Left forelimb (tissue), 1 donor: ENCODE results near the gene SLC7A5.
"Not testable (repeated sequence)": the region's sequence is repeated elsewhere in the genome, so short reads cannot be mapped to it uniquely, and the experiment has no call there.

Experiments
- DNase-seq: peaks from one replicate; pipeline ENCODE4 v3.0.0-alpha.2; 2018; ENCODE audit warnings: low spot score

The SLC7A5 gene

DNA sequence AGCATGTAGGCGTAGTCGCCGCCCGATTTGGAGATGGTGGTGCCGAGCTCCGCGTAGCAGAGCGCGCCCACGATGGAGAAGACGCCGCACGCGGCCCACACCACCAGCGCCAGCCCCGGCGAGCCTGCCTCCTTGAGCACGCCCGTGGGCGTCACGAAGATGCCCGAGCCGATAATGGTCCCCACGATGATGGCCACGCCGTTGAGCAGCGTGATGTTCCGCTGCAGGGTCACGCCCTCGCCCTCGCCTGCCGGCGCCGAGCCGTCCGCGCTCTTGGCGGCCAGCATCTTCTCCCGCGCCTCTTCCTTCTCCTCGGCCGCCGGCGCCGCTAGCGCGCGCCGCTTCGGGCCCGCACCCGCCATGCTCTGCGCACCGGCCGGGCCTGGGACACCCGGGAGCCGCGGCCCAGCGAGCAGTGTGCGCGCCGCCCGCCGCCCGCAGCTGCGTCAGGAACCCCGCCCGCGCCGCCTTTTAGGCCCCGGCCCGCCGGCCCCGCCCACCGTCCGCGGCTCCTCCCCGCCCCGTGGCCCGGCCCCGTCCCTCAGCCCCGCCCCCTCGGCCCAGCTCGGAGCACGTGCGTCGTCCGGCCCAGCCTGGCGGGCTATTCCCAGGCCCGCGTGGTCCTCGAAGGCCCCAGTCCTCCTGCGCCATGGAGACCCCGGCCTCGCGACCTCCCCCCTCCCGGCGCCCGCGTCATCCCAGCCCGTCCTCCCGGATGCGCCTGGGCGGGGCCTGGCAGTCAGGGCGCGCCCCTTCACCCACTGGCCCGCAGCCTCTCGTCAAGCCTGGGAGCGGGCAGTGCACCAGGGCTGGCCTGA is at the start of gene SLC7A5:
Gene SLC7A5, minus strand, starts transcription at position 447 of the 818 bp plus-strand sequence. Its CDS starts 85 bp downstream, at position 362.
- peak; percentile 86 for DNase-seq

DNA sequence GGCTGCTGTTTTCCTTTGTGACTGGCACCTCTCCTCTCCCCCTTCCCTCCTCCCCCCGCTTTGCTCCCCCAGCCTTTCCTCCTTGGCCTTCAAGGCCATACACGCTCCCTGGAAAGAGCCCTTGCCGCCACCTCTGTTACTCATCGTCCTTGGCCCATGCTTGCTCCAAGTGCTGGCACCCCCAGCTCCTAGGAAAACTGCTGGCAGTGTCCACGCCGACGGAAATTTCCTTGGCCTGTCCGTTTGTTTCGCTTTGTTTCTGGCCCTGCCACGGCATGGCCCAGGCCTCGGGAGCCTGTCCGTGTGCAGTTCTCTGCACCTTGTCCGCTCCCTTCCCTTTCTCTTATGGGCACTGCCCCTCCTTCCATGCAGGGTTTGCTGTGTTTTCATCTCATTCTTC is 49.0 kb upstream of the SLC7A5 start:
- no peak for DNase-seq

DNA sequence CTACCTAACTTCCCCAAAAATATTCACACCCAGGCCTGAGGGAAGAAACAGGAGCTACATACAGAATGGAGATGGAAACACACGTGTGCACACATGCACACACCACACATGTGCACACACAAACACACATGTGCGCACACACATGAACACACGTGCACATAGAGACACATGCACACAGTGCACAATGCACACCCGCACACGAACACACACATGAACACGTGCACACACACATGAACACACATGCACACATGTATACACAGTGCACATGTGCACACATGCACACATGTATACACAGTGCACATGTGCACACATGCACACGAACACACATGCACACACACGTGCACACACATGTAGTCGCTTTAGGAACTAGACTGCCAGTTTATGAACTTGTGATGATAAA is 48.2 kb upstream of the SLC7A5 start:
- no peak for DNase-seq

DNA sequence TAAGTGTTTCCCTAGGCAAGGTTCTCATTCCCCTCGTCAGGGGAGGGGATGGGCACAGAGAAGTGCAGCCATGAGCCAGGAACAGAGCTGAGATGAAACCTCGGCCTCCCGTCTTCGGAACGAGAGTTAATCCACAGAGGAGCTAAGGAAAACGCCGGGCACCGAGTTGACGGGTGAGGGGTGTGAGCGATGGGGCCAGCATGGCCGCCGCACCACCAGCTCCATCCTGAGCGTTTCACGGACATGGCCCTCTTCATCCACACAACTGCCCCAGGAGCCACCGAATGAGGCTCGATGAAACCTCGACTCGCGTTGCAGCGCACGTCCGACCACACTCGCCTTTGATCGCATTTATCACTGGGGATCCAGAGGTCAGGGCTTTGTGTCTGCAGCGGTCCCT is 45.5 kb upstream of the SLC7A5 start:
- DNase-seq: no peak

DNA sequence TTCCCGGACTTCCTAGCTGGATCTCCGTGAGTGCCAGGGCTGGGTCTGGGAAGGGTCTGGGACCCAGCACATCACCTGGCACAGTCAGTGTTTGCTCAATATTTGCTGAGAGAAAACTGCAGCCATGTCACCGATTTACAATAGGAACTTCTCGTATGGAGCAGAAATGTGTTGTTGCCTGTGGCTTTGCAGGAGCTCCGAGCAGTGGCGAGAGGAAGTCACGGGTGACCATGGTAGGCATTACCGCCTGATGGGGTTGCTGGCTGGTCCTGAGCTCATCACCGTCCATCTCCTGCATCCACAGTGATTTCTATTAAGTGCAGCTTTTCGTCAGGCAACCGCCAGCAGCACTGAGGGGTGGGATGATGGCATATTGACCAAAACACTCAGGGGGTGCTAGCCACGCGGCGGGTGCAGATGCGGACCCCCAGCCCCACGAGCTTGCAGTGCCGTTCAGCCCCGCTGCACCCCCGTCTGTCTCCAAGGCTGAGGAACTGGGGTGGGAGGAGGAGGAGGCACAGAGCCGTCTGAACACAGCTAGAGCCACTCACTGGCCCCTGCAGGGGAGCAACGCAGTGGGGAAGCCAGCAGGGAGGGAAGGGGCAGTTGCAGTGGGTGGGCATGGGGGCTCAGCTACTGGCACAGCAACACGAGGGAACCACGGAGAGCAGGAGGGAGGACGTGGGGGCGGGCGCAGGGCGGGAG is 44.9 kb upstream of the SLC7A5 start:
- DNase-seq: not testable (repeated sequence)

DNA sequence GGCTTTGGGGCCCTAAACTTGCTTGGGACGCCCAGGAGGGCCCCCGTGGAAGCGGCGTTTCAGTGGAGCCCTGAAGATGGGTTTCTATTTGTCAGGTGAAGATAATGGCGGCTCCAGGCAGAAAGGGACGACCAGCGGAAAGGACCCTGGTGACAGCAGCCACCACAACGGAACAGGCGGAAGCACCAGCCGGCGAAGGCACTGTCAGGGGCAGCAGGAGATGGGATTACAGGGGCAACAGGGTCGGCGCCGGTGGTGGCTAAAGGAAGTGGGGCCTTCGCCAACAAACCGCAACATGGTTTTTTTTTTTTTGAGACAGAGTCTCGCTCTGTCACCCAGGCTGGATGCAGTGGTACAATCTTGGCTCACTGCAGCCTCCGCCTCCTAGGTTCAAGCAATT is 43.4 kb upstream of the SLC7A5 start:
- DNase-seq: not testable (repeated sequence)

DNA sequence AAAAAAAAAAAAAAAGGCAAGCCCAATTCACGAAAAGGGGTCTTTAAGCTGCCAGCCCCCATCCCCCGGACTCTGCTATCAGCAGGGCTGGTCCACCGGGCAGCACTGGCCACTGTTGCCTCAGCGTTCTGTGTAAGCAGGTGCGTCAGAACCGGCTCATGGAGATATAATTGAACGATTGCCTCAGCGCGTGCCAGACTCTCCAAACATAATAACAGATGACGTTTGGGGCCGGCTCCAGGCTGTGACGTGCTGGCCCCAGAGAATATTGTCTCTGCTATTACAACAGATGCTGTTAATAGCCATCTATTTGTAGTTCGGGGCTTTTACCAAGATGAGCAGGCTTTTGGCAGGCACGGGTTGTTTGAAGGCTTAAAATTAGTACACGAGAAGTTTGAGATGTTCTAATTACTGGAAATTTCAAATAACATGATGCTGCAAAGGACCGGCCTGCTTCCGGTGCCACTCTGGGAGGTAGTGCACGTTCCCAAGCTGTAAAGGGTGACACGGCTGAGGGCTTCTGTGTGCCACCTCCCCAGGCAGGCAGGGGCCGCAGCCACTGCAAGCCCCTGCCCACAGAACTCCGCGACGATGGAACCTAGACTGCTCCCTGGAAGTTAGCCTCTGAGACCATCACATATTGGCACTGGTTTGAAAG is 41.9 kb upstream of the SLC7A5 start:
- peak; percentile 78 for DNase-seq

DNA sequence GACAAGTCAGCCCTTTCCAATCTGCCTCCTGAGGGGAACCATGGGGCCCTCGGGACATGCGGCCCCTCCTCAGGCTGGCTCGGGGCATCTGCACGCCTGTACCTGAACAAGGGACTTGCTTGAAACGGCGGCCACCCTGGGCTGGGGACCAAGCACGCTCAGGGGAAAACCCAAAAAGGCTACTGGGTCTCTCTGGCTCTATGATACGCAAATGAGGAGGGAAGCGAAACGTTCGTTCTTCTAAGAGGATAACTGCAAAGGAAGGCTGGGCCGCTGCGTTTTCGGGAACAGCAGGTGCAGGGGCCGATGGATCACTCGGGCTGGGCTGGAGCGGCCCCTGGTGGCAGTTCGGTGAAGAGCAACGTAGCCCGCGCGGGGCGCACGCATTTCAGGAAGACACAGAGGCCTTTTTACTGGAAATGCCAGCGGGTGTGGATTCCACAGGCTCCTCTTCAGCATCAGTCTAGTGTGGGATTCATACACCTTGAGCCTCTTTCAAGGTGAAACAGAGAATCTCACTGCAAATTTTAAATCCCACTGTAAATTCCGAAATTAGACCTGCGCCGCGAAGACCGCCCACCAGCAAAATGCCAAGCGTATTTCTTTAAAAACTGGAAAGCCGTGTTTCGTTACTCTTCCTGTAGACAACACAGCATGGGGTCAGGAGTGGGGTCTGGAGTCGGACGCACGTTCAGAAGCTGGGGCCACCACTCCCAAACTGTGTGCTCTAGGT is 40.1 kb upstream of the SLC7A5 start:
- peak; percentile 78 for DNase-seq

DNA sequence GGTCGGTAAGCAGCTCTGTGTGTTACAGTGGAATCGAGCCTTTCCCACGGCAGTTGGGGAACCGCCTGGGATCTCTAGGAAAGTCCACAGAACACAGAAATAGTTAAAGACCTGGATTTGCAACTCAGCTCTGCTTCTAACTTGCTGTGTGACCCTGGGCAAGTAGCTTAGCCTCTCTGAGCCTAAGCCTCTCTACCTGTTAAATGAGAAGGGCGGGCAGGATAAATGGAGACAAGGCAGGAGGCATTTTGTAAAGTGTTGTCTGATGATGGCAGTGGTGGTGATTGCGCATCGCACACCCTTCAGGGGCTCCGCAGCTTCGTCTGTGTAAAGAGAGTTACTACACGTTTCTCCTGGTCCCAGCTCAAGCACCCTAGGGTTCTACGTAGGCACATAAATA is 38.8 kb upstream of the SLC7A5 start:
- DNase-seq: not testable (repeated sequence)

DNA sequence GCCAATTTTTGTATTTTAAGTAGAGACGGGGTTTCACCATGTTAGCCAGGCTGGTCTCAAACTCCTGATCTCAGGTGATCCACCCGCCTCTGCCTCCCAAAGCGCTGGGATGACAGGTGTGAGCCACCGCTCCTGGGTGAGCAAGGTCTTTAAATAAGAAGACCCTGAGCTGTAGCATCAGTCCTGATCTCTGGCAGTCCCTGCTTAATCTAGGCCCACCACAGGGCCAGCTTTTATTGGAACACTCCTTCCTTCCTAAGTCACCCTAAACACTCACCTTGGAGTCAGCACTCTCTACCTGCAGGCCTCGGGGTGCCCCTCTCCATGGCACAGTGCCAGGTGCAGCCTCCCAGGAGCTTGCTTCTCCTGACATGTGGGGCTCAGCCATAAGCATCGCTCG is 36.2 kb upstream of the SLC7A5 start:
- DNase-seq: not testable (repeated sequence)

DNA sequence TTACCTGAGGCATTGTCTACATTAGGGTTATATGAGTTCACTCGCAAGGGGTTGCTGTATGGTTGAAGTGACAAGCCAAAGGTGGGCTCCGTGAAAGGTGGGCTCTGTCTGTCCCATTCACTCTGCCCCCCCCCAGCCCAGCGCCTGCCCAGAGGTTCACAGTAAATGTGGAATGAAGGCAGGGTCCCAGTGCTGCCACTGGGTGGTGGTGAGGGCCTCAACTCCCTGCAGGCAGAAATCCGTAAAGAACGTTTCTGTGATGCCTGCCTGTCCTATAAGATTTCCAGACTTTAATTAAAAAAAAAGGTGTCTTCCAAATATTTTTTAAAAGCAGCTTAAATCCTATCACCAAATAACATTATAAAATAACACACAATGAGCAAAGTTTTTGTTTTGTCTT is 35.7 kb upstream of the SLC7A5 start:
- not testable (repeated sequence) for DNase-seq

DNA sequence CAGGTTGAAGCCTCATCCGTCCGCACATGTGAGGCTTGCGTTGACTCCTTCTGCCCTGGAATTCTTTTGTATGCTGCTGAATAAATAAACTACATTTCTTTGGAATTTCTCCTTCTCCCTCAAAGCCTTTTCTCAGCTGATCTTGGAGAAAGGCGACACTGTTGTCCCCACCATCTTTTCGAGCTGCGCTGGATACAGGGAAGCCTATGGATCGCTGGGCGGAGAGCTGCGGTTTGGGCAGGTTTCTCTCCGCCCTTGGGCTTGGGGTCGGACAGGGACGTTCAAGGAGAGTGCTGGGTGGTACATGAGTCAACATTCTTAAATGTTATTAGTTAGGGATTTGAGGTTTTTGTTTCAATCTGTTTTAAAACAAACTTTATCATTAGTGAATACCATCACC is 31.2 kb upstream of the SLC7A5 start:
- DNase-seq: not testable (repeated sequence)

DNA sequence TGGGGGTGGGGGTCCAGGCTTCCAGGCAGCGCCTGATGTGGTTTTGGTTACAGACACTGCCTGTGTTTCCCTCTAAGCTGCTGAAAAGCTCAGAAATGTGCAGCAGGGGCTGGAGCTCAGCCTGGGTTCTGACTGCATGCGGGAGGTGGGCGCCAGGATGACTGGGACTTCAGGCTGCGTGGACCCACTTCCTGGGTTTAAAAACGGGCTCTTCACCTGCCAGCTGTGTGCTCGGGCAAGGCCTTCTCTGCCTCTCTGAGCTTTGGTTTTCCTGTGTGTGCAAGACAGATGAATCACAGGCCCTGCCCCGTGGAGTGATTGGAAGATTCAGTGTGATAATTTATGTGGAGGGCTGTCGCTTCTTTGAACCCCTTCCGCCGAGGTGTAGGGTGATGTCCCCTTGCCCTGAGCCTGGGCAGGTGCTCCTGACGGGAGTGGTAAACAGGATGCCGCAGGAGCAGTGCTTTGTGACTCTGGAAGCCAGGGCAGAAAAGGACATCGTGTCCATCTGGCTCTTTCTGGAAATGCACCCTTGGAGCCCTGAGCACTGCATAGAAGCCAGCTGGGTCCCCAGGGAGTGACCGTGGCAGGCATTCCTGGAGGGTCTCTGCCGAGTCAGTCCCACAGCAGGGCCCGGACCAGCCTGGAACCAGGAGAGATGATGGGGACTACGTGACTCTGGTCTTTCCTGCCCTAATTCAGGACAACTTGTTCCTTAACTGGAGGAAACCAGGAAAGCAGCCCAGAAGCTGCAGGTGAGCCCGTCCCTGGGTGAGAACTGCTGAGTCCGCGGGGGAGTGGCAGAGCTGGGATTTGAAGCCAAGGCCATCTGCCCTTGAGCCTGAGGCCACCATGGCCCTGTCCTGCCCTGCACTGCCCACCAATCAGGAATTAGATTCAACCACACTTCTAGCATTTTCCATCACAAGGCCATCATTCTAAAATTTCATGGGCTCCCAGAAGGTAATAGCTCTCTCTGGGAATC is 28.5 kb upstream of the SLC7A5 start:
- no peak for DNase-seq

DNA sequence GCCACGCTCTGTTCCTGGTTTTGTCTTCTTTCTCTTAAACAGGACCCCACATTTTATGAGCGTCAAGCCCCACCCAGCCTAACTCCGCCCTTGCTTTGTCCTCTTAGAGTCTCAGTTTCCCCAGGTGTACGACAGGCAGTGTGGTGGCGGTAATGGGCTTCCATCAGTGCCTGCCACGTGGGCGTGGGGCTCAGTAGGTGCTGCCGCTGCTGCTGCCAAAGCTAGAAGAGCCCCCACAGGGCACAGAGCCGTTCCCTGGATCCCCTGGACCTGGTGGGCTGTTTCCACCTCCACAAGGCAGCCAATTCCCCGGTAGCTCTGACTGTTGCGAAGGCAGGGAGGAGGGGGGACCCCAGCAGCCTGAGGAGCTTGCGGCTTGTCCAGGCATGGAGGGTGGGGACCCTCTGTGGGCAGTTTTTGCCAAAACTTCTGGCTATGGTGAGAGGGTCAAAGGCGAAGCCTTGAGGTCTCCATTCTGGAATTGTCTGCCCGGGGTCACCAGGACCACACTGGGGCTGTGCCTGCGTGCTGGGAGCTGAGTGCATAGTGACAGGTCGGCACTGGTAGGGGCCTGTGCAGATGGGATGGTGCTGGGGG is 27.7 kb upstream of the SLC7A5 start:
- not testable (repeated sequence) for DNase-seq

DNA sequence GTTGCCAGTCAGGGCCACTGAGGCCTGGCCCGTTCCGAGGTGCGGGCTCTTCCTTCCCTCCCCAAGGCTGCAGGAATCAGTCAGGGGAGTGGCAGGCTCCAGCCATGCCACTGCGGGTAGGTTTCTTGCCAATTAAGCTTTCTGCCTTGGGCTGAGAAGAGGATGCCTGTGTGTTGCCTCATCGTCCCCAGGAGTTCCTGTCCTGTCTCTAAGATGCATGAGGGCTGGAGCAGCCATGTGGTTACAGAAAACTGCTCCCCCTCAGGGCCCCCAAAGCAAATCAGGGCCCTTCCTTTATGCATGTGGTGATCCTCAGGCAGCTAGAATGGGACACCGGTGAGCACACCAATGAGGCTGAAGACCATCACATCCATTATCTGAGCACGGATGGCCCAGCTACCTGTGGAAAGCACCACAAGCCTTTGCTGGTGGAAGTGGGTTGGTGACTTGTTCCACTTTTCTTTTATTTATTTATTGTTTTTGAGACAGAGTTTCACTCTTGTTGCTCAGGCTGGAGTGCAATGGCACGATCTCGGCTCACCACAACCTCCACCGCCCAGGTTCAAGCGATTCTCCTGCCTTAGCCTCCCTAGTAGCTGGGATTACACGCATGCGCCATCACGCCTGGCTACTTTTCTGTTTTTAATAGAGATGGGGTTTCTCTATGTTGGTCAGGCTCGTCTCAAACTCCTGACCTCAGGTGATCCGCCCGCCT is 27.0 kb upstream of the SLC7A5 start:
- not testable (repeated sequence) for DNase-seq

DNA sequence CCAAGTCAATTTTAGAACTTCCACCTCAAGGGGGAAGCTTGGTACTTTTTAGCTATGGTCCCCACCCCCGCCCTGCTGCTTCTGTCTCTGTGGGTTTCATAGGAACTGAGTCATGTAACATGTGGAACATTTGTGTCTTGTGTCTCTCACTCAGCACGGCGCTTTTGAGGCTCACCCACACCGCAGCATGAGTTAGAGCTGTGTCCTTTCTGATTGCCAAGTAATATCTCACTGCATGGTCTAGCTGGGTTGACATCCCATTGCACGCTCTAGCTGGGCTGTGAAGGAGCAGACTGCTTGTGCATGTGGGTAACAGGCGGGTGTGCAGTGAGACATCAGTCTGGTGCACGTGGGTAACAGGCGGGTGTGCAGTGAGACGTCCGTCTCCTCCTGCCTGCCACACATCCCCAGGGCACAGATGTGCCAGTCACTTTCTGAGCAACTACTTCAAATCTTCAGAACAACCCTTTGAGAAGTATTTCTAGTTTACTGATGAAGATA is 26.4 kb upstream of the SLC7A5 start:
- no peak for DNase-seq

DNA sequence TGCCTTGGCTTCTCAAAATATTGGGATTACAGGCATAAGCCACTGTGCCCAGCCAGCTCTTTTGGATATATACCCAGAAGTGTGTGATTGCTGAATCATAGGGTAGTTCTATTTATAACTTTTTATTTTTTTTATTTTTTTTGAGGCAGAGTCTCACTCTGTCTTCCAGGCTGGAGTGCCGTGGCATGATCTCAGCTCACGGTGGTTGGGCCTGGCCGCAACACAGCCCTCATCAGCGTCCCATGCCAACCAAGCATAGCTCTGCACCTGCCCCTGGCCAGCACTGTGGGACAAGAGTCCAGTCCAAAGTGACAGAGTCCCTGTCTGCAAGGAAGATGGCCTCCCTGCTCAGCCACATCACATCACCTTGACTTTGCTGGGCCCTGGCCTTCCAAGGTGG is 24.7 kb upstream of the SLC7A5 start:
- DNase-seq: not testable (repeated sequence)

DNA sequence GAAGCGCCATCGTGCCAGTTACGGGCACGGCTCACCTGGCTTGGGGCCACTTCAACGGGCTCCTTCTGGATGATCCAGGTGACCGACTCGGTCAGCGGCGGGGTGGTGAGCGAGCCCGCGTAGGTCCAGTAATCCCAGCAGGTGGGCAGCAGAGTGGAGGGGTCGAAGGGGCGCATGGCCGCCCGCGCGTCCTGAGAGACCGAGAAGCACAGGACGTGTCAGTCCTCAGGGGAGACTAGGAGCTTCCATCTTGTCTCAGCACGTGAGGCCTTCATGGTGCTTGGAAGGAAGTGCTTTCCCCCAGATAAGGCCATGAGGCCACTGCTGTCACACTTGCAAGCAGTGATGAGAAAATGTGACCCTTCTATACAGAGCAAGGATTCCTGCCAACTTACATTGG is 22.5 kb upstream of the SLC7A5 start:
- no peak for DNase-seq

DNA sequence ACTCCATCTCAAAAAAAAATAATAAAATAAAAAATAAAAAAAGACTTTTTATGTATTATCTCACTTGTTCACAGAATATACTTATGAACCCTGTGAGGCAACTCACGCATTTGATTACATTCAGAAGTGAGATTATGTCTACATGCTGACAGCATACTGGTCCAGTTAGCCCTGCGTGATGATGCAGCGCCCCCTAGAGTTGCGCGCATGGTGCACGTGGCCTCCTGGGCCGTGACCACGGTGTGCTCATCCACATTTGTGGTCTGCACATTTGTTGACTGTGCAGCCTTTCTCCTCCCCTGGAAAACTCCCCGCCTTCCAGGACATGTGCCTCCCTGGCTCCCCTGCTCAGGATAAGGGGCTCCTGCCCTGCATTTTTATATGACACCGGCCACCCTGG is 20.5 kb upstream of the SLC7A5 start:
- DNase-seq: not testable (repeated sequence)

DNA sequence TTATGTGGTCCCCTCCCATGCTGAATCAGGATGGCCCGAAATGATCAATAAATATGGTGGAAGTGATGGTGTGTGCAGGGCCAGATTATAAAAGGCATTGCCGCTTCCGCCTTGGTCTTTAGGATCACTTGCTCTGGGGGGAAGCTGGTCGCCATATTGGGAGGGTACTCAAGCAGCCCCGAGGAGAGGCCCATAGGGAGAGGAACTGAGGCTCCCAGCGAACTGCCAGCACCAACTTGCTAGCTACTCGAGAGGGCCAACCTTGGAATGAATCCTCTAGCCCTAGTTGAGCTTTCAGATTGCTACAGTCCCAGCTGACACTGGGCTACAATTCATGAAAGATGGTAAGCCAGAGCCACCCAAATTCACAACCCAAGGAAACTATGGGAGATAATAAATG is 19.0 kb upstream of the SLC7A5 start:
- DNase-seq: not testable (repeated sequence)
